DOHH2 (cell line): ENCODE data around the gene ELOVL6.

ENCODE experiments used
- EZH2phosphoT487 ChIP-seq: fragments of 200-600 bp; sonication (generic); IDR thresholded peaks from 2 replicates; pipeline ENCODE4 v1.6.1; 2017; ENCODE audit warnings: borderline replicate concordance, mild to moderate bottlenecking, antibody characterized with exemption, low read length, moderate library complexity, mixed read lengths
- TF ChIP-seq, protein P1 (sequence below): fragments of 200-600 bp; sonication (generic); IDR thresholded peaks from one replicate; pipeline ENCODE4 v1.5.1; 2014; ENCODE audit warnings: antibody characterized with exemption, mild to moderate bottlenecking, low read depth, low read length; ENCODE audit not compliant: poor library complexity, severe bottlenecking

DNA sequence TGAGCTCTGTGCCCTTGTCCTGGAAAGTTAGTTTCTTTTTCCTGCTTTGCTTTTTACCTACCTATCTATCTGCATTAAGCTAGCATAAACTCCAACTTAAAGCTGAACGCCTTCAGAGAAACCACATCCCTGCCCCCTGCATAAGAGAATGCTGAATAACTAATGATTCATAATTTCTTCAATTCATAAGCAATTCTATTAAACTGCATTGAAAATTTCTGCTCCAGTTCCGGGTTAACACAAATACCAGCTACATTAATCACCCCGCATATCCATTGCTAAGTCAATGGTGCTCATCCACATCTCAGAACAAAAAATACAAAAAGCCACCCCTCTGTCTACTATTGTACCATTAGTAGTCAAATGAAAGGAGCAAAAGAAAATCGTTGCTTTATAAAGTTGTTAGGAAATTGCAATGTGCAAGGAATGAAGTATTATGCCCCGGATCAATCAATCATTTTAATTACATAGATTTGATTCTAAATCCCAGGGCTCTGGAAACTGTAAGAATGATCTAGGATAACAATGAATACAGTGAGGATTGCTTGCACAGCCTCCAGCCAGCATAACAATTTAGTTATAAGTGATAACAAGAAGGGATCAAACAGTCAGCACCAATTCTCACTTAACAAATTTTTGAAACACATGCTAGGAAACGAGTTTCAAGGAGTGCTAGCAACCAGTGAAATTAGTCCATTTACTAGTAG, 106.8 kb downstream of the ELOVL6 start:
- TF ChIP-seq, protein P1, sequence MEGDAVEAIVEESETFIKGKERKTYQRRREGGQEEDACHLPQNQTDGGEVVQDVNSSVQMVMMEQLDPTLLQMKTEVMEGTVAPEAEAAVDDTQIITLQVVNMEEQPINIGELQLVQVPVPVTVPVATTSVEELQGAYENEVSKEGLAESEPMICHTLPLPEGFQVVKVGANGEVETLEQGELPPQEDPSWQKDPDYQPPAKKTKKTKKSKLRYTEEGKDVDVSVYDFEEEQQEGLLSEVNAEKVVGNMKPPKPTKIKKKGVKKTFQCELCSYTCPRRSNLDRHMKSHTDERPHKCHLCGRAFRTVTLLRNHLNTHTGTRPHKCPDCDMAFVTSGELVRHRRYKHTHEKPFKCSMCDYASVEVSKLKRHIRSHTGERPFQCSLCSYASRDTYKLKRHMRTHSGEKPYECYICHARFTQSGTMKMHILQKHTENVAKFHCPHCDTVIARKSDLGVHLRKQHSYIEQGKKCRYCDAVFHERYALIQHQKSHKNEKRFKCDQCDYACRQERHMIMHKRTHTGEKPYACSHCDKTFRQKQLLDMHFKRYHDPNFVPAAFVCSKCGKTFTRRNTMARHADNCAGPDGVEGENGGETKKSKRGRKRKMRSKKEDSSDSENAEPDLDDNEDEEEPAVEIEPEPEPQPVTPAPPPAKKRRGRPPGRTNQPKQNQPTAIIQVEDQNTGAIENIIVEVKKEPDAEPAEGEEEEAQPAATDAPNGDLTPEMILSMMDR = no peak
- TF ChIP-seq EZH2phosphoT487 = no peak
